ENCODE measurements around the gene C4orf46.

GRCh38 chr4:158673633-158674032 lies 1.9 kb upstream of the C4orf46 start:
- no peak for TF ChIP-seq CTCF (IDR thresholded peaks at IDR 0.05)
- TF ChIP-seq POLR2A (IDR thresholded peaks at IDR 0.05), result no peak

All from thyroid gland (tissue), 4 donors.